HepG2 (cell line): ENCODE results near the gene SMYD4. TPM values are rescaled to one million over a fixed set of nuclear protein-coding genes. Genes with fewer than 3 reads are reported as not detected.

Source experiments
- ATAC-seq: fragments of 200-7000 bp; cut with Tn5 transposase; 3 replicates; pipeline ENCODE4 v1.9.1; 2020; ENCODE audit warnings: mild to moderate bottlenecking, moderate library complexity
- BruUV-seq: library from RNA; stranded (reverse); fragments of 400-500 nt; replicated peaks from 2 replicates; lab custom pipeline; 2021; lab: Mats Ljungman, UMichigan
- CTCF ChIA-PET: fragments of 300-600 bp; formaldehyde crosslinking; extraction: SDS; loops from one replicate; lab custom pipeline; 2021; ENCODE audit warnings: low total read pairs, inconsistent platforms, low intra/inter-chr PET ratio; lab: Yijun Ruan, JAX
- POLR2A ChIA-PET: fragments of 350-600 bp; sonication (Branson Sonifier 250); formaldehyde crosslinking; loops from one replicate; lab custom pipeline; 2020; ENCODE audit warnings: antibody characterized with exemption, inconsistent platforms; lab: Yijun Ruan, JAX
- DNase-seq: peaks from one replicate; pipeline ENCODE4 v3.0.0-alpha.2; 2015; ENCODE audit warnings: low spot score
- FAIRE-seq: peaks from 3 replicates; lab custom pipeline; 2011; peaks lifted over from hg19 to GRCh38; lab: Jason Lieb, UNC
- H2AFZ ChIP-seq: one replicate; pipeline ENCODE4 v1.6.1; 2011; ENCODE audit warnings: low read length, inconsistent platforms
- H3K27ac ChIP-seq: fragments of 300-600 bp; 3 replicates; pipeline ENCODE4 v1.8.0; 2011; ENCODE audit warnings: mixed run types, mild to moderate bottlenecking, mixed read lengths, low read length, inconsistent platforms; ENCODE audit not compliant: insufficient read depth; ENCODE audit errors: extremely low read length
- H3K27me3 ChIP-seq, 2 experiments: fragments of 200-600 bp in 1 of 2; 2 replicates in 1 of 2; 3 replicates in 1 of 2; pipeline versions ENCODE4 v1.6.0 to v1.8.0; 2011; ENCODE audit warnings: low read length in 2 of 2, mild to moderate bottlenecking in 2 of 2, moderate library complexity in 2 of 2, inconsistent platforms in 1 of 2; ENCODE audit not compliant: insufficient read depth in 2 of 2, control insufficient read depth in 1 of 2
- H3K36me3 ChIP-seq, 2 experiments: fragments of 200-600 bp in 1 of 2; replicated peaks in 1 of 2; 2 replicates in 1 of 2; 3 replicates in 1 of 2; pipeline versions ENCODE4 v1.5.1 to v1.8.0; 2011; ENCODE audit warnings: low read length in 2 of 2, inconsistent platforms in 1 of 2; ENCODE audit not compliant: insufficient read depth in 2 of 2, control insufficient read depth in 1 of 2
- H3K4me1 ChIP-seq: 2 replicates; pipeline ENCODE4 v1.5.1; 2012; ENCODE audit warnings: low read length, inconsistent platforms; ENCODE audit not compliant: insufficient read depth
- H3K4me2 ChIP-seq: 2 replicates; pipeline ENCODE4 v1.6.0; 2011; ENCODE audit warnings: low read depth, low read length, inconsistent platforms
- H3K4me3 ChIP-seq, 3 experiments: fragments of 200-600 bp in 1 of 3; sonication (generic), shearing (Covaris generic) in 1 of 3; replicated peaks in 1 of 3; 2 replicates each; pipeline ENCODE4 v1.5.1; 2011 to 2016; ENCODE audit warnings: low read length in 3 of 3, inconsistent platforms in 2 of 3, low read depth in 2 of 3, mild to moderate bottlenecking in 2 of 3, control low read depth in 1 of 3, mixed read lengths in 1 of 3; ENCODE audit not compliant: insufficient read depth in 1 of 3
- H3K79me2 ChIP-seq: one replicate; pipeline ENCODE4 v1.6.1; 2011; ENCODE audit warnings: low read length, inconsistent platforms; ENCODE audit not compliant: insufficient read depth
- H3K9ac ChIP-seq: 2 replicates; pipeline ENCODE4 v1.6.0; 2011; ENCODE audit warnings: mild to moderate bottlenecking, low read depth, low read length, inconsistent platforms; ENCODE audit not compliant: insufficient read depth
- H3K9me3 ChIP-seq: 2 replicates; pipeline ENCODE4 v1.5.1; 2012; ENCODE audit warnings: mild to moderate bottlenecking, low read length
- H4K20me1 ChIP-seq: 2 replicates; pipeline ENCODE4 v1.6.0; 2011; ENCODE audit warnings: inconsistent platforms, mild to moderate bottlenecking, low read length, moderate library complexity; ENCODE audit not compliant: insufficient read depth
- CERS6 ChIP-seq: sonication (generic); formaldehyde crosslinking; IDR thresholded peaks from 2 replicates; pipeline ENCODE4 v1.5.0; 2020; ENCODE audit warnings: missing genetic modification reagents
- FOXA1 ChIP-seq, 2 experiments: fragments of 450-650 bp in 1 of 2; sonication (generic) in 1 of 2; formaldehyde crosslinking in 1 of 2; IDR thresholded peaks; 2 replicates each; pipeline versions ENCODE4 v1.4.0 to v1.6.1; 2016 to 2020; ENCODE audit warnings: missing genetic modification reagents in 1 of 2
- GZF1 ChIP-seq: sonication (generic); formaldehyde crosslinking; IDR thresholded peaks from 2 replicates; pipeline ENCODE4 v1.5.1; 2020; ENCODE audit warnings: mild to moderate bottlenecking, missing genetic modification reagents
- HNRNPL ChIP-seq: fragments of 200-400 bp; formaldehyde crosslinking; IDR thresholded peaks from 2 replicates; pipeline ENCODE4 v1.6.1; 2017; ENCODE audit warnings: mild to moderate bottlenecking, low read depth, low read length
- MAZ ChIP-seq, 2 experiments: sonication (generic) in 1 of 2; formaldehyde crosslinking in 1 of 2; IDR thresholded peaks; 2 replicates each; pipeline versions ENCODE4 v1.5.0 to v1.6.1; 2012 to 2020; ENCODE audit warnings: low read depth in 2 of 2, mild to moderate bottlenecking in 2 of 2, borderline replicate concordance in 1 of 2, improper control_type of control experiment in 1 of 2, low read length in 1 of 2, missing genetic modification reagents in 1 of 2, moderate library complexity in 1 of 2
- NR2F1 ChIP-seq, 2 experiments: fragments of 450-650 bp in 1 of 2; formaldehyde crosslinking in 1 of 2; IDR thresholded peaks; 2 replicates each; pipeline versions ENCODE4 v1.5.0 to v1.6.1; 2016 to 2020; ENCODE audit warnings: mild to moderate bottlenecking in 1 of 2, missing compliant biosample characterization in 1 of 2, missing genetic modification reagents in 1 of 2, moderate library complexity in 1 of 2
- RBFOX2 ChIP-seq: fragments of 200-400 bp; formaldehyde crosslinking; IDR thresholded peaks from 2 replicates; pipeline ENCODE4 v1.6.1; 2017; ENCODE audit warnings: low read depth, mild to moderate bottlenecking, low read length
- SCMH1 ChIP-seq: sonication (generic); formaldehyde crosslinking; IDR thresholded peaks from 2 replicates; pipeline ENCODE4 v1.9.0; 2021; ENCODE audit warnings: missing genetic modification reagents, mild to moderate bottlenecking, borderline replicate concordance
- ZNF234 ChIP-seq: sonication (generic); formaldehyde crosslinking; conservative IDR thresholded peaks from 2 replicates; pipeline ENCODE4 v1.5.1; 2020; ENCODE audit warnings: mild to moderate bottlenecking, missing genetic modification reagents
- ZNF782 ChIP-seq: sonication (generic); formaldehyde crosslinking; IDR thresholded peaks from 2 replicates; pipeline ENCODE4 v1.4.0; 2020; ENCODE audit warnings: missing genetic modification reagents, mild to moderate bottlenecking, borderline replicate concordance
- ZNF800 ChIP-seq: sonication (generic); formaldehyde crosslinking; IDR thresholded peaks from 2 replicates; pipeline ENCODE4 v1.4.0; 2020; ENCODE audit warnings: missing genetic modification reagents
- WGBS: methylation state at CpG from one replicate; pipeline ENCODE4 v1.1.6; 2017; ENCODE audit warnings: low lambda C conversion rate; 5-methylcytosine and 5-hydroxymethylcytosine counted together
- in situ Hi-C: cut with HindIII; loops from 2 replicates; pipeline ENCODE4 v1.10.0; 2017; ENCODE audit warnings: low pct_unique_long_range_greater_than_20kb; ENCODE audit not compliant: extremely low pct_ligation_motif_present
- intact Hi-C: fragments of 100-400 bp; cut with micrococcal nuclease; formaldehyde crosslinking; loops from one replicate; pipeline ENCODE4 v1.10.0; 2022; ENCODE audit not compliant: unreplicated experiment
- polyA plus RNA-seq, 8 experiments: library from polyadenylated mRNA; depleted of rRNA in 3 of 8; stranded (reverse) in 7 of 8; unstranded in 1 of 8; fragments of >200 nt; fragmentation: Illumina TruSeq in 4 of 8; extraction: Trizol in 4 of 8; gene quantifications; 2 replicates each; pipeline versions ENCODE4 v1.2.1 to v1.2.3, GENCODE V29; 2011 to 2016; ENCODE audit warnings: low read depth in 4 of 8, missing spikeins in 1 of 8, mixed read lengths in 1 of 8; ENCODE audit not compliant: insufficient read depth in 1 of 8
- total RNA-seq, 5 experiments: library from RNA; depleted of rRNA; stranded (reverse); fragments of >200 nt; fragmentation: Illumina TruSeq; extraction: Trizol; gene quantifications; 2 replicates each; pipeline ENCODE4 v1.2.3, GENCODE V29; 2016; ENCODE audit warnings: low read depth in 1 of 5
- TF ChIP-seq, protein P1 (sequence below): sonication (generic); formaldehyde crosslinking; IDR thresholded peaks from 2 replicates; pipeline ENCODE4 v1.4.0; 2020; ENCODE audit warnings: mild to moderate bottlenecking, missing genetic modification reagents
- TF ChIP-seq, protein P2 (sequence below): sonication (generic); formaldehyde crosslinking; IDR thresholded peaks from 2 replicates; pipeline ENCODE4 v1.9.0; 2022; ENCODE audit warnings: low read depth, missing genetic modification reagents

The SMYD4 gene
- total and polyA plus RNA-seq, 2 of the 13 experiments (the other 11 are each of a cell fraction or from before 2014, with no cell fraction given): 7.4 to 11.3 TPM

- TF ChIP-seq ZNF782: no peak
- TF ChIP-seq, protein P1, sequence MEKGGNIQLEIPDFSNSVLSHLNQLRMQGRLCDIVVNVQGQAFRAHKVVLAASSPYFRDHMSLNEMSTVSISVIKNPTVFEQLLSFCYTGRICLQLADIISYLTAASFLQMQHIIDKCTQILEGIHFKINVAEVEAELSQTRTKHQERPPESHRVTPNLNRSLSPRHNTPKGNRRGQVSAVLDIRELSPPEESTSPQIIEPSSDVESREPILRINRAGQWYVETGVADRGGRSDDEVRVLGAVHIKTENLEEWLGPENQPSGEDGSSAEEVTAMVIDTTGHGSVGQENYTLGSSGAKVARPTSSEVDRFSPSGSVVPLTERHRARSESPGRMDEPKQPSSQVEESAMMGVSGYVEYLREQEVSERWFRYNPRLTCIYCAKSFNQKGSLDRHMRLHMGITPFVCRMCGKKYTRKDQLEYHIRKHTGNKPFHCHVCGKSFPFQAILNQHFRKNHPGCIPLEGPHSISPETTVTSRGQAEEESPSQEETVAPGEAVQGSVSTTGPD (CRISPR knock-in tag): no peak
- TF ChIP-seq, protein P2, sequence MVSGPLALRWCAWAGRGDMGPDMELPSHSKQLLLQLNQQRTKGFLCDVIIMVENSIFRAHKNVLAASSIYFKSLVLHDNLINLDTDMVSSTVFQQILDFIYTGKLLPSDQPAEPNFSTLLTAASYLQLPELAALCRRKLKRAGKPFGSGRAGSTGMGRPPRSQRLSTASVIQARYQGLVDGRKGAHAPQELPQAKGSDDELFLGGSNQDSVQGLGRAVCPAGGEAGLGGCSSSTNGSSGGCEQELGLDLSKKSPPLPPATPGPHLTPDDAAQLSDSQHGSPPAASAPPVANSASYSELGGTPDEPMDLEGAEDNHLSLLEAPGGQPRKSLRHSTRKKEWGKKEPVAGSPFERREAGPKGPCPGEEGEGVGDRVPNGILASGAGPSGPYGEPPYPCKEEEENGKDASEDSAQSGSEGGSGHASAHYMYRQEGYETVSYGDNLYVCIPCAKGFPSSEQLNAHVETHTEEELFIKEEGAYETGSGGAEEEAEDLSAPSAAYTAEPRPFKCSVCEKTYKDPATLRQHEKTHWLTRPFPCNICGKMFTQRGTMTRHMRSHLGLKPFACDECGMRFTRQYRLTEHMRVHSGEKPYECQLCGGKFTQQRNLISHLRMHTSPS (CRISPR knock-in tag): no peak
- TF ChIP-seq MAZ (IDR thresholded peaks at IDR 0.05; ENCODE audit: borderline replicate concordance, low read depth, low read length): no peak
- TF ChIP-seq MAZ (CRISPR knock-in tag; IDR thresholded peaks at IDR 0.05; ENCODE audit: low read depth): no peak
- no peak for TF ChIP-seq CERS6 (CRISPR knock-in tag)
Measured at GRCh38 chr17:1746975-1747543, 82.6 kb downstream of the SMYD4 start (continued).

- H4K20me1 ChIP-seq: peaks cover 22% of the 10 kb centered on the region; the same call in 1 of the 2 replicates
- H3K79me2 ChIP-seq: peaks cover 32% of the 10 kb centered on the region
- H3K27me3 ChIP-seq: no peaks in the 10 kb centered on the region
- H3K36me3 ChIP-seq: peaks cover 11 to 23% of the 10 kb centered on the region in 2 experiments; a peak in 4 of 5 replicates
- FAIRE-seq: no peak
- DNase-seq: no peak
- peak overlapping the region; percentile 46 for H3K27ac ChIP-seq
- no TSS peak for BruUV-seq
- CTCF ChIA-PET: no interaction called here
- H3K4me1 ChIP-seq: peaks cover 66% of the 10 kb centered on the region
- H3K4me3 ChIP-seq: peak overlapping the region in 2 of 3 experiments; percentile 60 to 83; a peak in 3 of 6 replicates
- WGBS: 86% methylated on average over 7 of the region's 12 CpGs
- POLR2A ChIA-PET: interaction anchor here (0.8 to 16.4 kb wide), 6 partner anchors 9 to 25 kb away, joined by 3 to 299 read pairs (median 54); partner anchors contain the start of genes SERPINF1 and WDR81
- intact Hi-C loops: no loop called here
- in situ Hi-C loops: no loop called here
- H3K9ac ChIP-seq: no peak overlapping the region
- no peak for ATAC-seq
- H3K4me2 ChIP-seq: peak overlapping the region; percentile 39
- H2AFZ ChIP-seq: no peak overlapping the region
- H3K9me3 ChIP-seq: no peaks in the 10 kb centered on the region
- no peak for TF ChIP-seq GZF1
- TF ChIP-seq SCMH1 (CRISPR knock-in tag): no peak
- TF ChIP-seq FOXA1 (IDR thresholded peaks at IDR 0.05): no peak
- 0 out of 2 replicates have a peak, but pooled peaks have one; percentile 5 for TF ChIP-seq FOXA1 (CRISPR knock-in tag; IDR thresholded peaks at IDR 0.05)
- peak in 1 of 2 experiments; percentile 42; a peak in 2 of 4 replicates for TF ChIP-seq NR2F1 (CRISPR knock-in tag; IDR thresholded peaks at IDR 0.05)
- TF ChIP-seq HNRNPL: 0 out of 2 replicates have a peak, but pooled peaks have one; percentile 65
- TF ChIP-seq ZNF800 (CRISPR knock-in tag): no peak
- peak; percentile 68 for TF ChIP-seq RBFOX2
- TF ChIP-seq ZNF234 (CRISPR knock-in tag): no peak
Measured at GRCh38 chr17:1745513-1746020, 84.1 kb downstream of the SMYD4 start.
